C4-2B (cell line): ENCODE results near the gene CPNE6.

Experiments
- CTCF ChIP-seq: fragments of 450-650 bp; conservative IDR thresholded peaks from 2 replicates; pipeline ENCODE4 v1.5.1; 2017; ENCODE audit warnings: mild to moderate bottlenecking
- ZFX ChIP-seq: fragments of 450-650 bp; IDR thresholded peaks from 2 replicates; pipeline ENCODE4 v1.6.1; 2017

GRCh38 chr14:24068711-24069410, 2.5 kb upstream of the CPNE6 start:
- no peak for TF ChIP-seq CTCF
- no peak for TF ChIP-seq ZFX
